ENCODE data around the gene CHST4. TPM values are rescaled to one million over a fixed set of nuclear protein-coding genes. Genes with fewer than 3 reads are reported as not detected.

Gene CHST4
- total RNA-seq, 1 experiment from 2014 or later: 5.9 TPM

- Histone ChIP-seq H2AFZ (ENCODE audit: low read length) (no peak overlapping the region), H4K20me1 (ENCODE audit: control insufficient read depth, insufficient read depth, insufficient read length) (no peaks in the 10 kb centered on the region), H3K9ac (ENCODE audit: extremely low read depth, insufficient read length, low read length) (no peak overlapping the region), H3K79me2 (ENCODE audit: insufficient read depth, low read length) (no peaks in the 10 kb centered on the region), H3K27ac (ENCODE audit: insufficient read length, low read depth, low read length) (no peak overlapping the region), H3K4me1 (ENCODE audit: insufficient read depth, low read length) (no peaks in the 10 kb centered on the region), H3K23ac (ENCODE audit: insufficient read length, low read depth, low read length) (no peak overlapping the region), H2BK120ac (ENCODE audit: low read depth, low read length, poor library complexity, severe bottlenecking) (no peak overlapping the region), H2AK5ac (ENCODE audit: insufficient read length, low read length) (no peak overlapping the region), H3K14ac (ENCODE audit: insufficient read depth, low read length) (no peak overlapping the region), H4K5ac (ENCODE audit: insufficient read length, low read depth, low read length) (no peak overlapping the region), H3T11ph (ENCODE audit: low read length) (no peak overlapping the region), H4K91ac (ENCODE audit: insufficient read length, low read depth, low read length) (no peak overlapping the region), H3K18ac (ENCODE audit: insufficient read length, low read depth, low read length) (no peak overlapping the region), H3K9me3 (ENCODE audit: control insufficient read depth, low read depth, low read length) (no peaks in the 10 kb centered on the region), H3K27me3 (ENCODE audit: insufficient read depth, low read length) (no peaks in the 10 kb centered on the region), H3K4ac (ENCODE audit: low read depth, low read length) (no peak overlapping the region), H3K23me2 (ENCODE audit: insufficient read length, low read depth, low read length, poor library complexity, severe bottlenecking) (no peaks in the 10 kb centered on the region), H3K79me1 (ENCODE audit: insufficient read depth, low read depth, low read length, poor library complexity, severe bottlenecking) (no peaks in the 10 kb centered on the region), H2BK5ac (ENCODE audit: insufficient read length, low read length) (no peak overlapping the region), H3K56ac (ENCODE audit: insufficient read length, low read depth, low read length) (no peak overlapping the region), H3K4me2 (ENCODE audit: insufficient read depth, insufficient read length, low read length) (no peak overlapping the region), H2BK15ac (ENCODE audit: low read depth, low read length) (no peak overlapping the region), H2BK20ac (ENCODE audit: low read depth, low read length, poor library complexity, severe bottlenecking) (no peak overlapping the region), H4K8ac (replicated peaks; ENCODE audit: insufficient read length, low read depth, low read length) (no peak overlapping the region), H2BK12ac (ENCODE audit: insufficient read length, low read depth, low read length) (no peak overlapping the region)
- no peaks in the 10 kb centered on the region for H3K4me1 Mint-ChIP-seq
- no peak for TF ChIP-seq CTCF (conservative IDR thresholded peaks at IDR 0.05)
- no peak overlapping the region for H3K4me3 Mint-ChIP-seq
- no CpG with 5 or more reads among the region's 2 CpGs for WGBS (ENCODE audit: extremely low coverage, insufficient read length, low lambda C conversion rate)
- no peak for DNase-seq
- no peak overlapping the region for H3K27ac Mint-ChIP-seq
- no peaks in the 10 kb centered on the region for H3K36me3 Mint-ChIP-seq (ENCODE audit: insufficient read depth in 1 of 3, low read depth in 3 of 3)
- H3K9me3 Mint-ChIP-seq: peaks cover 0 to 3% of the 10 kb centered on the region in 2 experiments; a peak in 1 of 5 replicates
- H3K27me3 Mint-ChIP-seq (ENCODE audit: low read depth): peaks cover 3% of the 10 kb centered on the region; the same call in 1 of the 2 replicates
These were observed 25.3 kb upstream of the CHST4 start for GRCh38 chr16:71500964-71501363.
